GF-D8 (cell line): ENCODE measurements around the gene SNHG17.
"Not testable (repeated sequence)": the region's sequence is repeated elsewhere in the genome, so short reads cannot be mapped to it uniquely, and the experiment has no call there.

Experiments used
- DNase-seq: peaks from one replicate; lab custom pipeline; 2025; lab: John Stamatoyannopoulos, UW

Gene SNHG17

DNA sequence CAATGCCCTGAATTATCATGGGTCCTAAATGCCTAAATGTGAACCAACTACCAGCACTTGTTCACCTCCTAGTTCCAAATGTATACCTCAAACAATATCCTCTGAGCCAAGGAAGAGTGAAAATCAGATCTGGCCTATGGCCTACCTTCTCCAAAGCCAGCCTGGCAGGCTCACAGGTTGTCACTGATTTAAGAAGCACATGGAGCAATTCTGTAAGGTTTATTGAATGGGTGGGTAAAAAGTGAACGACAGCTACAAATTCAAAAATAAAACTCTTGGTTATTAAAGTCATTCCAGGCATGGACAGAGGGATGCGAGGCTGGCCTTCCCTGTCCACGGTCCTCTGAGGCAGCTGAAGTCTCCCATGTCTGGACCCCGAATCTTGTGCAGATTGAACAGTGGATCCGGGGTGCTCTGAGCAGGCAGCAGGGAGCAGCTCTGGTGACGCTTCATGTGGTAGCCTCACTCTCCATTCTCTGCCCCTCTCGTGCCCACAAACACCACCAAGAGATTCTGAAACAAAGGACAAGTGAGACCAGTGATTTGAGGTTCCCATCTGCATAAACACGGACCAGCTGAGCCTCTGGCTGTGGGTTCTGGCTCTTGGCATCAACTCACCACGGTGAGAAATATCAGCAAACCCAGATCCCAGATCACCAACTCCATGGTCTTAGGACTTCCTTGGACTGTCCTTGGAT is 14.6 kb downstream of the SNHG17 start:
- no peak for DNase-seq

DNA sequence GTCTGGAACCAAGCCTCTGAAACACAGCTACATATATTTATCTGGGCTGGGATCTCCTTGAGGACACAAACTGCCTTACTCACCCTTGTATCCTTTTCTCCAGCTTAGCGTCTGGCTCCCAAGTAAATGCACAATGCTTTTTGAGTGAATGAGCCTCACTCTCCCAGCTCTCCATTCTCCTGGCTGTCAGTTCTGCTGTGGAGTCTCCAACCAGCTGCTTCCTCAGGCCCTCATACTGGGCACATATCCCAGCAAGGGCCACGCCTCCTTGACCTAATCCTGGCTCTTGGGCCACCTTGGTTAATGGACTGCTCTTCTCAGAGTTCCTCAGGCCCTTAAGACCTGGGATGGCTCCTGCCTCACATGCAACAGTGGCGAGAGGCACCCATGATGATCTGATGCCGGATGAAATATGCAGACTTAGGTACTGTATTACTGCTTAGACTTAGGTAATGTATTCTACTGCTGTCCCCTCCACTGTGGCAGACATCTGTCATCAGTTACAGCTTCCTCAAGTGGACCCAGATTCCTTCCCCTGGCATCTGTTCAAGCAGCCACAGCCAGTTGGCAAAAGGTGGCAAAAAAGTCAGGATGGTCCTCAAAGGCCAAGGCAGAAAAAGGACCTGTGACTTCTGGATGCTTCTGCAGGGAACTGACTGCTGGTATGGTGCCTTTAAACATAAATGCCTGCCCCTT is 16.5 kb downstream of the SNHG17 start:
- no peak for DNase-seq

DNA sequence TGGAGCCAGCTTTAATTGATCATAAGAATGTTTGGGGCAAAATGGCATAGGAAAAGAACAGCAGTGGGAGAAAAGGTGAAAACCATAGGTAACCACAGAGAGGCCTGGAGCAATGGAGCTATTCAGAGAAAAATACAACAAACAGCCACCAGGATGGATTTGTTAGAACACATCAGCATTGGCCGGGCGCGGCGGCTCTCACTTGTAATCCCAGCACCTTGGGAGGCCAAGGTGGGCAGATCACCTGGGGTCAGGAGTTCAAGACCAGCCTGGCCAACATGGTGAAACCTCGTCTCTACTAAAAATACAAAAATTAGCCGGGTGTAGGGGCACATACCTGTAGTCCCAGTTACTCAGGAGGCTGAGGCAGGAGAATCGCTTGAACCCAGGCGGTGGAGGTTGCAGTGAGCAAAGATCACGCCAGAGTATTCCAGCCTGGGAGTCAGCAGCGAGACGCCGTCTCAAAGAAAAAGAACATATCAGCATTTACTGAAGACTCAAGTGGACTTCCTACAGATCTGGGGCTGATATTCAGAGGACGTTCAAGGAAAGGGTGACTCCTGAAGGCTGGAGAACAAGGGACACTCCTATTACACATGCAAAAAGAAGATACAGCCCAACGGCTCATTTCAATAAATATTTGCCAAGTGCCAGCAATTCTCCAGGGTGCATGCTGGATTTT is 20.2 kb downstream of the SNHG17 start:
- no peak for DNase-seq

DNA sequence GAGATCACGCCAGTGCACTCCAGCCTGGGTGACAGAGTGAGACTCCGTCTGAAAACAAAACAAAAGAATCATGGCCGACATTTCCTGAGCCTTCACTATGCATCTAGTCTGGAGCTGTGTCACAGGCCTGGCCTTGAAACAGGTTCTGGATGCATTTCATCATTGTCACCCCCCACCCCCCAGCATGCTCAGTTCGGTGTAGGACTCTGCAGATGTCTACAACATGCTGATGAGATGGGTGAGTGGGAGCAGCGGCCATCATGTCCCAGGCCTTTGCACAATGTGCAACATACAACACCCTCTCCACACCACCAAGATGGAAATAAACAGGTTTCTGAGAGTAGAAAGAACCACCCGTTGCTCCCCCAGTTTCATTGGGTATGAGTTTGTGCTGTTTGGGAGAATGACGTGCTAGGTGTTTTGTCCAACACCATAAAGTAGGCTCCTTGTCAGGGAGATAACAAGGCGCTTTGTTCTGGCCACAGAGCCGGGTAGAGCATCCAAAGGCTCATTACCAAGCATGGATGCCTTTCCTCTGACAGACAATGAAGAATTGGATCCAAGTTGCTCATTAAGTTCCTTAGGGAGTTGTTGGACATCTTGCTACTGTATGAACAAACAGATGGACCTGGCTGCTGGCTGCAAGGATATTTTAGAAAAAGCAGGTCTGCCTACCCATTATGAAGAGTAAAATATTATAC is 22.1 kb downstream of the SNHG17 start:
- no peak for DNase-seq

DNA sequence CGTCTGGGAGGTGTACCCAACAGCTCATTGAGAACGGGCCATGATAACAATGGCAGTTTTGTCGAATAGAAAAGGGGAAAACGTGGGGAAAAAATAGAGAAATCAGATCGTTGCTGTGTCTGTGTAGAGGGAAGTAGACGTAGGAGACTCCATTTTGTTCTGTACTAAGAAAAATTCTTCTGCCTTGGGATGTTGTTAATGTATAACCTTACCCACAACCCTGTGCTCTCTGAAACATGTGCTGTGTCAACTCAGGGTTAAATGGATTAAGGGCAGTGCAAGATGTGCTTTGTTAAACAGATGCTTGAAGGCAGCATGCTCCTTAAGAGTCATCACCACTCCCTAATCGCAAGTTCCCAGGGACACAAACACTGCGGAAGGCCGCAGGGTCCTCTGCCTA is 27.3 kb downstream of the SNHG17 start:
- DNase-seq: not testable (repeated sequence)

DNA sequence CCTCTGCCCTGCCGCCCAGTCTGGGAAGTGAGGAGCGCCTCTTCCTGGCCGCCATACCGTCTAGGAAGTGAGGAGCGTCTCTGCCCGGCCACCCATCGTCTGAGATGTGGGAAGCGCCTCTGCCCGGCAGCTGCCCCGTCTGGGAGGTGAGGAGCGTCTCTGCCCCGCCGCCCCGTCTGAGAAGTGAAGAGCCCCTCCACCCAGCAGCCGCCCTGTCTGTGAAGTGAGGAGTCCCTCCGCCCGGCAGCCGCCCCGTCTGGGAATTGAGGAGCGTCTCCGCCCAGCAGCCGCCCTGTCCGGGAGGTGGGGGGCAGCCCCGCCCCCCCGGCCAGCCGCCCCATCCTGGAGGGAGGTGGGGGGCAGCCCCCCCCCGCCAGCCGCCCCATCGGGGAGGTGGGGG is 27.8 kb downstream of the SNHG17 start:
- no peak for DNase-seq

DNA sequence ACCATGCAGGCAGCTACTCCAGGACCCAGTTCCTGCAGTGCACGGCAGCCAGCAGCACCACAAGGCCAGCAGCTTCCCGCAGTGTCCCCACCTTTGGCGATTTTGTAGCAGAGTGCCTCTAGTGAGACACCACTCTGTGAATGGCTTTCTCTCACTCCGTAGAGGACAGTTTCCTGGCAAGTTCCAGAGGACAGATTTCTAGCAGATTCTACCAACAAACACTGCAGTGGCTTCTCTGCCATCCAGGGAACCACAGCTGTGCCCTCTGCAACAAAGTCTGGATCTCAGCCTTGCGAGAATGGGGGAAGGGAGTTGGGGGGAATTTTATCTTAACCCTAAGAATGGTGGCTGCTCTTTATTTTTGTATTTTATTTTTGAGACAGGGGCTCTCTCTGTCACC is 28.7 kb downstream of the SNHG17 start:
- no peak for DNase-seq

DNA sequence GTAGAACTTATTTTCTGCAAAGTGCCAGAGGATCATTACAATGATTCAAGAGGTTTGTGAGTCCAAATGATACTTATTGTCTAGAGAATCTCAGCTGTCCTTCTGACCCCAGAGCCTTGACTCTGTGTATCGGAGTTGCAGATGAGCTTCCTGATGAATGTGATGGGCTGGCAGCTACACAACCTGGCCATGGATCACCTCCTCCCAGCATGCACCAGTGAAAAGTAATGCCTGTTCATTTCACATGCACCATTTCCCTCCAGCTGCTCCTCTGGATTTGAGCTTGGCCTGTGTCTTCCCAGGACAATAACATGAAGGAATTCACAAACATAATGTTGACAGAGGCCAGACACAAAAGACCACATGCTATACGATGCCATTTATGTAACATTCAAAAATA is 30.0 kb downstream of the SNHG17 start:
- no peak for DNase-seq

DNA sequence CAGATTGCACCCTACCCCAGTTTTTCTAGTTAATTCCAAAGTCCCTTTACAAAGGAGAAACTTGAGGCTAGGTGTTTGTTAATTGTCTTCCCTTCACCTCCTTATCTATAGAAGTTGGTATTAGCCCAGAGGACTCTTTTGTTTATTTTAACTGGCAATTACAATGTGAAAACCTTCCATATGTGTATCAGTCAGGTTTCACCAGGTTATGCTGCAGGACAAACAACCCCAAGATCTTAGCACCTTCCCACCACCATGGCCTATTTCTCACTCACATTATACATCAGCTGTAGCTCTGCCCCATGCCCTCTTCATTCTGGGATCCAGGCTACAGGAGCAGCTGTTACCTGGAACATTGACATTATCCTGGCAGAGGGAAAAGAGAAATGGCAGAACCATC is 31.1 kb downstream of the SNHG17 start:
- no peak for DNase-seq

DNA sequence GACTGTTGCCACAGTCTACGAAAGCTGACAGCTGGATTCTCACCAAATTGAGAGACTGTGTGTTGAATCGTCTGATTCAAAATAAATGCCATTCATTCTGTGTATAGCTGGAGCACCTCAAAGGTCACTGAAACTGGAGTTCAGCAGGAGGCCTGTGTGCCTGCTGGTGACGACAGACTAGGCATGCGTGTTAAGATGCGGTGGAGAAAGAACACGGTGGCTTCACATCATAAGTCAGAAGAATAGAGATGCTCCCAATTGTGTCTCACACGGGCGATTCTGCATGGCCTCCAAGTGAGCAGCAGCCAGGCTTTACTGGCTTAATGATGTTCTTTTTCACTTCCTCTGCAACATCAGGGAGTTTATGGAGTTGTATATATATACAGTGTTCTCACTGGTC is 32.3 kb downstream of the SNHG17 start:
- no peak for DNase-seq

DNA sequence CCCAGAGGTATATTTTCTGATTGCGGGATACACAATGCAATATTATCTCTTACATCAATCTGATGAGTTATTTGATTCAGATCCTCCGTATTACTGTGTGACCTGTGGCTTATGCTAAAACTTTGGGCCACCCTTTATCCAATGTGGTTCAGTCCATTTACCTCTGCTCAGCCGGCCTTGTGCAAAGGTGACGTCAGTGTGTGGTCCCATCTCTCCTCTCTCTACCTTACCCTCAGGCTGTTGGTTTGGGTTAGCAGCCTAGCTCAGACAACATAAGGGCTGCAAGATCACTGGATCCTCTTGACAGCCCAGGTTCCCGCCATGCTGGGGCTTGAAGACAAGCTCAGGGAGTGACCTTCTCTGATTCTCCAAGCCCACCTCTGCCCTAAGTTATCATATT is 33.0 kb downstream of the SNHG17 start:
- no peak for DNase-seq

DNA sequence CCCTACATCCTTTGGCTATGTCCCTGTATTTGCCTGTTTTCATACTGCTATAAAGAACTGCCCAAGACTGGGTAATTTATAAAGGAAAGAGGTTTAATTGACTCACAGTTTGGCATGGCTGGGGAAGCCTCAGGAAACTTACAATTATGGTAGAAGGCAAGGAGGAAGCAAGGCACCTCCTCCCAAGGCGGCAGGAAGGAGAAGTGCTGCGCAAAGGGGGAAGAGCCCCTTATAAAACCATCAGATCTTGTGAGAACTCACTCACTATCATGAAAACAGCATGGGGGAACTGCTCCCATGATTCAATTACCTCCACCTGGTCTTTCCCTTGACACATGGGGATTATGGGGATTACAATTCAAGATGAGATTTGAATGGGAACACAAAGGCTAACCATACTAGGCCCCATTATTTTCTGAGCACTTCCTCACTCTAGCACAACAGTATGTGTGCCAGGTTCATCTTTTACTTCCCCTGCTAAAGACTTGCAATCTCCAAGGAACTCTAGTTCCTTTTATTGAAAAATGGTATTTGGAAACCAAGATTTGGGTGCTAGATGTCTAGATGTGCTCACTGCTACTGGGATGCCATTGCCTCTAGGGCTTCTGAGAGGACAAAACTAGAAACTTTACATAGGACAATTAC is 39.3 kb downstream of the SNHG17 start:
- DNase-seq: peak; percentile 50

DNA sequence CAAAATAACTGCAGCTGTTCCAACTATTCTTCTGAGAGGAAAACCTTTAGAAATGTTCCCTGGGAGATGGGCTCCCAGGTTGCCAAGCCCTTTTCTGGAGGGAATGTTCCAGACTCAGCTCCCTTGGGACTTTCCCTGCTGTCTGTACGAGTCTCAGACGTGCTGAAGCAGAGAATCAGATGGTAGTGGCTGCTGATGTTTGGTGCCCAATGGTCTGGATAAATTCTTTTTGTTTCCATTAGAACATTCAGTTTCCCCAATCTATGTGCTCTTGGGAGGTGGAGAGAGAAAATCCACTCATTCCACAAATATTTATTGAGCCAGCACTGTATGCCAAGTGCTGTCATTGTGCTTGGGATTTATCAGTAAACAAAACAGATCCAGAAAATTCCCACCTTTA is 40.0 kb downstream of the SNHG17 start:
- DNase-seq: no peak

DNA sequence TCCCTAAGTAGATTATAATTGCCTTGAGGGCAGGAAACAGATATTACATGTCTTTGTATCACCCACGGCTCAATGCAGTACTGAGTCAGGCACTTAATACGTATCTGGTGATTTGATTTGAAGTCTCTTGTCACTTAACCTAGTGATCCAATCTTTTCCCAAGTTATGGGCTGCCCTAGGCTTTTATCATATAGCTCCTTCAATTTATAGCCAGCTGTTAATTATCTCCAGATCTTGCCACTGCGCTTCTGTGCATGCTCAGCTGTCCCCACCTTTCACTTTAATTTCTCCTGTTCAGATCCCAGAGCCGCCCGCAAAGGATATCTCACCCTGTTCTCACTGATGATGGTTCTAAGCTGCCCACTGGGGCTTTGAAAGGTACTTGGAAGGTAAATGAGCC is 41.9 kb downstream of the SNHG17 start:
- no peak for DNase-seq

DNA sequence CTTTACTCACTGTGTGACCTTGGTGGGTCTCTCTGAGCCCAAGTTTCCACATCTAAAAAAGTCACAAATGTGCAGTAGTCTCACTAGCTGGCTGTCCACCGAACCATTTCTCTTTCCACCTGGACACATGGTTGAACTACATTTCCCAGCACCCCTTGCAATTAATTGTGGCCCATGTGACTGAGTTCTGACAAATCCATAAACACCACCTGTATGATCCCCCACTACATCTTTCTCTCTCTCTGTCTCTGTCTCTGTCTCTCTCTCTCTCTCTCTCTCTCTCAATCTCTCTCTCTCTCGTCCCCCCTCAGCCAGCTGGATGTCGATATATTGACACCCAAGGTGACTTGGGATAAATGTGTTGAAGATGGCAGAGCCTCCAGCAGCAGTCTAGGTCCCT is 42.8 kb downstream of the SNHG17 start:
- no peak for DNase-seq

DNA sequence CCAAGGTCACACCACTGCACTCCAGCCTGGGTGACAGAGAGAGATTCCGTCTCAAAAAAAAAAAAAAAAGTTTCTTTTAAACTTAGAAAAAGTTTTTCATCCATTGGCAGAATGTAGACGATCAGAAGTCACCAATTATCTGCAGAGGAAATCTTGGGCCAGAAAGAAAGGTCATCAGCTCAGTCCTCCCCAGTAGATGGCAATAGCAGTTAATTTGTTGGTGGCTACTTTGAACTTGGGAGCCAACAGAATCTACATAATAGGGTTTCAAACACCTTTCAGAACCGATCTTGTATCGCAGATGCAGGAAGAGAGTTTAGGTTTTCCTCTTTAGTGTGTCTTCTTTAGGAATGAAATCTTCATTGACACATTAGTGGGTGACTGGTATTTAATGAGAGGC is 47.2 kb downstream of the SNHG17 start:
- DNase-seq: no peak

DNA sequence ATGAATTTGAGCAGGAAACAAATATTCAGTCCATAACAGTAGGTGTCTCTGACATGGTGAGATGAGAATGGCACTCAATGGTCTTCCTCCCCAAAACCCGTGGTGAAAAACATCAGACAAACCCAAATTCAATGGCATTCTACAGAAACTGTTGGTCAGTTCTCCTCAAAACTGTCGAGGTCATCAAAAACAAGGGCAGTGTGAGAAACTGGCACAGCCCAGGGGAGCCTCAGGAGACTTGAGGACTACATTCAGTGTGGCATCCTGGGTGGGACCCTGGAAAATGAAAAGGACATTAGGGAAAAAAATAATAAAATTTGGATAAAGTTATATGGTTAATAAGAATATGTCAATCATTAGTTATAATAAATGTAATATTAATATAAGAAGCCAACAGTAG is 48.3 kb downstream of the SNHG17 start:
- DNase-seq: no peak

DNA sequence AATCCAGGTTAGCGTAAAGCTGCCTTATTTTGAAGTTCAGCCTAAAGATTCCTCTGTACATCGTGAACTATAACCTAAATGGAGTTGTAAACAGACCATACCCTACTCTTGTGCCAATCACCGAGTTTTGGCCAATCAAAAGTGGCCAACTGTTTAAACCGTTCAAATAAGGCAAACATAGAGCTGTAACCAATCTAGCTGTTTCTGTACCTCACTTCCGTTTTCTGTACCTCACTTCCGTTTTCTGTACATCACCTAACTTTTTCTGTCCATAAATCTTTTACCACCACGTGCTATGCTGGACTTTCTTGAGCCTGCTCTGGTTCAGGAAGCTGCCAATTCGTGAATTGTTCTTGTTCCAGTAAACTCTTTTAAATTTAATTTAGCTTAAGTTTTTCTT is 49.1 kb downstream of the SNHG17 start:
- no peak for DNase-seq

DNA sequence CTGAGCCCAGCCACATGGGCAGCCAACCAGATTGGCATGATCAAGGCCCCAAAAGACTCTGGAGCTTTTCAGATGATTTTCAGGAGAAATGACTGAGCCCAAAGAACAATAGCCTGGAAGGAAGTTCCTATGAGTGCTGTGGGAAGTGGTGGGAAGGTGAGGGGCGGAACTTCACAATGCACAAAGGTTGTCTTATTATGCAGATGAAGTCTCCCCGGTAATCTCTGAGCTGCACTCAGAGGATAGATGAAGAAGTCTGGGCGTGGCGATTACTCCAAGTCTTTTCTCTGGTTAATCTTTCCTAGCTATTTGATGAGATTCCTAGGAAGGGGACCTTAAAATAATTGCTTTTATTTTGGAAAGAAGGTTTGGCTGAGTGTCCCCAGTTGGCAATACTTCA is 52.0 kb downstream of the SNHG17 start:
- no peak for DNase-seq

DNA sequence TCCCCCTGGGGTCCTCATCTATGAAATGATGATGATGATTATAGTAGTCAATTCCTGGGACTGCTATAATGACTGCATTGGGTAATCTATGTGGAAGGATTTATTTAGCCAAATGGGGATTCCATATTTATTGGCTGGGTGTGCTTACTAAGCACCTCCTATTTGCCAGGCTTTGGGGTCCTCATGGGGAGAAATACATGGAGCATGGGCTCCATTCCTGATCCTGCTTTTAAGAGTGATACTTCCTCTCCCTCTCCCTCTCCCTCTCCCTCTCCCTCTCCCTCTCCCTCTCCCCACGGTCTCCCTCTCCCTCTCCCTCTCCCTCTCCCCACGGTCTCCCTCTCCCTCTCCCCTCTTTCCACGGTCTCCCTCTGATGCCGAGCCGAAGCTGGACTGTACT is 57.3 kb downstream of the SNHG17 start:
- DNase-seq: not testable (repeated sequence)

DNA sequence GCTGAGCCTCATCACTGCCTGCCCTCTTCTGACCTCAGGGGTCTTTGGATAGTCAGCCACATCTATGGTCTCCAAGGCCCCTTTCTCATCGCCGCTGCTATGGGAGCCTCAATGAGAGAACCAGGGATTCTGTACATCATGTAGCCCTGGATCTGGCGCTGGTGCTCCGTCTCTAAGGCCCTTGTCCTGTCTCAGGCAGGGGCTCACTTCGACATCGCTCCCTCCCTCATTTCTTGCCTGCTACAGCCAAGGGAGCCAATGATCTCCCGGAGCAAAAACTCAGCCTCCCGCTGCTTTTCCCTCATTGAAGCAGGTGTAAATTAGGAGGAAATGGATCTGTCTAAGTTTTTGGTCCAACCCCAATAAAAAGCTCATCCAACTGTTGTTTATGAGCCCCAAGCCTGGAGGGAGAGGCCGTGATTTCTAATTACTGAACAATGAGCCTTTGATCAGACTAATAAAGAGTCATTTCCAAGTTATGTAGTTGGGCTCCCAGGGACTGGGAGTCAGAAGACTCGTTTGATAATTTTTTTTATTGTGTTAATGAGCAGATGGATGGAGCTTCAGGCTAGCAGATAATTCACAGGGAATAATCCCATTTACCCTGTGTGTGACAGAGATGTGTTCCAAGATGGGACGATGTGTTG is 58.0 kb downstream of the SNHG17 start:
- DNase-seq: no peak

DNA sequence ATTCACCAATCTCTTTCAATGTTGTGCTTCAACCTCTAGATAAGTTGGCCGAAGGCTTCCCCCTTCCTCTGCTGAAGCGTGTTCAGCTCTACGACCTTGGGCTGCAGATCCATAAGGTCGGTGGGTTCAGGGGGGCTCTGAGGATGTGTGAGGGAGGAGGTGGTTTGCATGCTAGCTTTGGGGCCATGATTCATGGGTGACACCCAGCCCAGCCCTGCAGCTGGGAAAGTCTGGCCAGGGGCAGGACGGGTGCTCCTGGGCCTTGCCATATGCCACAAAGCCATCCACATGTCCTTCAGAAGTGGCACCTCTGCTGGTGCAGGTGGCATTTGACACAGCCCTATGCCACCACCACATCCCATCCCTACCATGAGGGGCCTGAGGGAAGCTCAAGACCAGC is 61.2 kb downstream of the SNHG17 start:
- no peak for DNase-seq
